ENCODE data around the gene PTPRM. TPM values are rescaled to one million over a fixed set of nuclear protein-coding genes. Genes with fewer than 3 reads are reported as not detected.

PTPRM gene
- polyA plus RNA-seq, 1 donor (not counting 4 experiments of a cell fraction or from before 2014, with no cell fraction given), result 54.5 TPM

GRCh38 chr18:7557973-7558372 lies 9.1 kb upstream of the PTPRM start:
- Histone ChIP-seq H3K9me1 (ENCODE audit: control insufficient read depth, extremely low read depth, insufficient read depth, low read length) (no peaks in the 10 kb centered on the region), H3K4me1 (ENCODE audit: control insufficient read depth, extremely low read depth, insufficient read depth, low read length) (no peaks in the 10 kb centered on the region), H3K36me3 (ENCODE audit: control insufficient read depth in 2 of 2, extremely low read depth in 1 of 2, insufficient read depth in 2 of 2, low read length in 2 of 2) (no peaks in the 10 kb centered on the region), H4K20me1 (ENCODE audit: control insufficient read depth, extremely low read depth, insufficient read depth, low read length) (no peaks in the 10 kb centered on the region), H3K27me3 (ENCODE audit: control insufficient read depth, extremely low read depth, insufficient read depth, low read length) (no peaks in the 10 kb centered on the region), H3K9me3 (ENCODE audit: control insufficient read depth, low read depth, low read length) (no peaks in the 10 kb centered on the region), H3K4me2 (ENCODE audit: control insufficient read depth, extremely low read depth, insufficient read depth, low read depth, low read length) (no peak overlapping the region), H2AFZ (ENCODE audit: control insufficient read depth, low read length) (no peak overlapping the region), H3K4me3 (ENCODE audit: control insufficient read depth in 2 of 3, extremely low read depth in 1 of 3, insufficient read depth in 2 of 3, low read depth in 1 of 3, low read length in 3 of 3) (no peak overlapping the region), H3K9ac (ENCODE audit: control insufficient read depth, extremely low read depth, insufficient read depth, low read length) (no peak overlapping the region), H3K79me2 (ENCODE audit: control insufficient read depth, insufficient read depth, low read length) (no peaks in the 10 kb centered on the region), H3K27ac (ENCODE audit: control insufficient read depth, insufficient read depth, low read length) (no peak overlapping the region)
- FAIRE-seq (no peak), DNase-seq (ENCODE audit: low read depth, low spot score) (no peak)
- TF ChIP-seq EZH2 (IDR thresholded peaks at IDR 0.05; ENCODE audit: low read length) (no peak), CTCF (optimal IDR thresholded peaks at IDR 0.05 in 1 of 3, IDR thresholded peaks at IDR 0.05 in 1 of 3, conservative IDR thresholded peaks at IDR 0.05 in 1 of 3; ENCODE audit: extremely low read depth in 1 of 3, insufficient read depth in 2 of 3, low read length in 3 of 3) (no peak)
- dilution Hi-C loops (cut with MboI; ENCODE audit: extremely low pct_ligation_motif_present, low sequenced_read_pairs), result no loop called here

- DNase-seq (ENCODE audit: low read depth, low spot score), result no peak
- Histone ChIP-seq H3K4me2 (ENCODE audit: control insufficient read depth, extremely low read depth, insufficient read depth, low read depth, low read length) (no peak overlapping the region), H3K27ac (ENCODE audit: control insufficient read depth, insufficient read depth, low read length) (no peak overlapping the region), H3K79me2 (ENCODE audit: control insufficient read depth, insufficient read depth, low read length) (no peaks in the 10 kb centered on the region), H3K36me3 (ENCODE audit: control insufficient read depth in 2 of 2, extremely low read depth in 1 of 2, insufficient read depth in 2 of 2, low read length in 2 of 2) (no peaks in the 10 kb centered on the region), H3K9me1 (ENCODE audit: control insufficient read depth, extremely low read depth, insufficient read depth, low read length) (no peaks in the 10 kb centered on the region), H3K27me3 (ENCODE audit: control insufficient read depth, extremely low read depth, insufficient read depth, low read length) (no peaks in the 10 kb centered on the region), H3K4me3 (ENCODE audit: control insufficient read depth in 2 of 3, extremely low read depth in 1 of 3, insufficient read depth in 2 of 3, low read depth in 1 of 3, low read length in 3 of 3) (no peak overlapping the region), H3K4me1 (ENCODE audit: control insufficient read depth, extremely low read depth, insufficient read depth, low read length) (no peaks in the 10 kb centered on the region), H3K9ac (ENCODE audit: control insufficient read depth, extremely low read depth, insufficient read depth, low read length) (no peak overlapping the region), H3K9me3 (ENCODE audit: control insufficient read depth, low read depth, low read length) (no peaks in the 10 kb centered on the region), H2AFZ (ENCODE audit: control insufficient read depth, low read length) (no peak overlapping the region), H4K20me1 (ENCODE audit: control insufficient read depth, extremely low read depth, insufficient read depth, low read length) (no peaks in the 10 kb centered on the region)
- dilution Hi-C loops (cut with MboI; ENCODE audit: extremely low pct_ligation_motif_present, low sequenced_read_pairs), result no loop called here
- TF ChIP-seq CTCF (optimal IDR thresholded peaks at IDR 0.05 in 1 of 3, IDR thresholded peaks at IDR 0.05 in 1 of 3, conservative IDR thresholded peaks at IDR 0.05 in 1 of 3; ENCODE audit: extremely low read depth in 1 of 3, insufficient read depth in 2 of 3, low read length in 3 of 3) (no peak), EZH2 (IDR thresholded peaks at IDR 0.05; ENCODE audit: low read length) (no peak)
- FAIRE-seq, result no peak
These were observed 8.3 kb upstream of the PTPRM start for GRCh38 chr18:7558769-7559168.
